Natural killer cell (primary cell): ENCODE data around the gene RTTN. TPM values are rescaled to one million over a fixed set of nuclear protein-coding genes. Genes with fewer than 3 reads are reported as not detected.

ENCODE experiments used
- ATAC-seq, 3 donors: fragments of 150-1000 bp in 2 of 3; fragments of 200-7000 bp in 1 of 3; cut with Tn5 transposase; 1 replicate in 1 of 3; 2 replicates in 2 of 3; pipeline ENCODE4 v1.10.0; 2021; ENCODE audit warnings: mild to moderate bottlenecking in 2 of 3, moderate library complexity in 2 of 3
- DNase-seq, 2 donors: peaks; one replicate each; pipeline versions ENCODE4 v3.0.0 to v3.0.0-alpha.2; 2013 to 2021; ENCODE audit warnings: mixed read lengths in 1 of 2
- H3K27ac ChIP-seq: one replicate; pipeline ENCODE4 v1.5.1; 2013; ENCODE audit warnings: mild to moderate bottlenecking, low read length
- H3K27me3 ChIP-seq: one replicate; pipeline ENCODE4 v1.6.1; 2013; ENCODE audit warnings: low read length; ENCODE audit not compliant: control insufficient read depth, insufficient read depth
- H3K36me3 ChIP-seq: one replicate; pipeline ENCODE4 v1.6.1; 2013; ENCODE audit warnings: low read length; ENCODE audit not compliant: control insufficient read depth, insufficient read depth
- H3K4me1 ChIP-seq: one replicate; pipeline ENCODE4 v1.6.1; 2013; ENCODE audit warnings: low read length; ENCODE audit not compliant: control insufficient read depth, insufficient read depth
- H3K4me3 ChIP-seq: one replicate; pipeline ENCODE4 v1.5.1; 2013; ENCODE audit warnings: low read length
- H3K9me3 ChIP-seq: one replicate; pipeline ENCODE4 v1.6.1; 2013; ENCODE audit warnings: low read length; ENCODE audit not compliant: control insufficient read depth, insufficient read depth
- H3K27ac Mint-ChIP-seq, 2 donors: one replicate each; pipeline ENCODE4 v1.8.0; 2022; ENCODE audit warnings: mild to moderate bottlenecking in 2 of 2, mixed read lengths in 2 of 2, moderate library complexity in 1 of 2
- H3K27me3 Mint-ChIP-seq, 2 donors: one replicate each; pipeline ENCODE4 v1.8.0; 2022; ENCODE audit warnings: low read depth in 2 of 2, mixed read lengths in 2 of 2
- H3K36me3 Mint-ChIP-seq: one replicate; pipeline ENCODE4 v1.8.0; 2022; ENCODE audit warnings: mixed read lengths
- H3K4me1 Mint-ChIP-seq, 2 donors: one replicate each; pipeline ENCODE4 v1.8.0; 2022; ENCODE audit warnings: mixed read lengths in 2 of 2
- H3K4me3 Mint-ChIP-seq: one replicate; pipeline ENCODE4 v1.8.0; 2022; ENCODE audit warnings: mild to moderate bottlenecking, moderate library complexity, mixed read lengths
- H3K9me3 Mint-ChIP-seq, 2 donors: one replicate each; pipeline ENCODE4 v1.8.0; 2022; ENCODE audit warnings: mixed read lengths in 2 of 2
- WGBS: methylation state at CpG from one replicate; pipeline ENCODE4 v1.1.7; 2013; ENCODE audit warnings: missing lambda C conversion rate; ENCODE audit not compliant: insufficient coverage; 5-methylcytosine and 5-hydroxymethylcytosine counted together
- intact Hi-C: fragments of 100-400 bp; cut with micrococcal nuclease; formaldehyde crosslinking; loops from one replicate; pipeline ENCODE4 v1.14.2; 2022
- total RNA-seq, 4 donors: library from RNA; stranded (reverse); fragments of 120-200 nt in 1 of 4; gene quantifications; one replicate each; pipeline versions ENCODE4 v1.2.3 to v1.2.4, GENCODE V29; 2013 to 2022
- TF ChIP-seq, protein P1 (sequence below): fragments of 200-600 bp; IDR thresholded peaks from one replicate; pipeline ENCODE4 v1.8.0; 2022; ENCODE audit warnings: antibody characterized with exemption

RTTN gene
- total RNA-seq, 3 donors from 2014 or later (not counting 1 experiment from before 2014, with no cell fraction given), result 33.0 to 41.0 (median 35.5) TPM

DNA sequence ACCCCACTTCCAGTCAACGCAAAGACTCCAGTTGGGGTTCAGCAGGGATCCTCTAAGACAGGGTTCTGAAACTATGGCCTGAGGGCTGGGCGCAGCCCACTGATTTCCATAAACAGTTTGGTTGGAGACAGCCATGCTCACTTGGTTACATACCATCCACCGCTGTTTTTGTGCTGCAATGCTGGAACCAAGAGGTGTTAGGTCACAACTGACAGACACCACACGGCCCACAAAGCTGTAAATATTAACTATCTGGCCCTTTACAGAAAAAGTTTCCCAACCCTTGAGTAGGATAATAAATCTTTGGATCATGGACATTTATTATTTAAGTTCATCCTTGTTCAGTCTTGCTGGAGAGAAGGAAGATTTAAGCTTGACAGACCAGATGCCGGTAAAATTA is 249.4 kb downstream of the RTTN start:
- Histone ChIP-seq H3K9me3 (no peaks in the 10 kb centered on the region), H3K4me3 (peak overlapping the region; percentile 5), H3K4me1 (peaks cover 17% of the 10 kb centered on the region), H3K27ac (peak overlapping the region; percentile 4), H3K36me3 (no peaks in the 10 kb centered on the region), H3K27me3 (no peaks in the 10 kb centered on the region)
- TF ChIP-seq, protein P1, sequence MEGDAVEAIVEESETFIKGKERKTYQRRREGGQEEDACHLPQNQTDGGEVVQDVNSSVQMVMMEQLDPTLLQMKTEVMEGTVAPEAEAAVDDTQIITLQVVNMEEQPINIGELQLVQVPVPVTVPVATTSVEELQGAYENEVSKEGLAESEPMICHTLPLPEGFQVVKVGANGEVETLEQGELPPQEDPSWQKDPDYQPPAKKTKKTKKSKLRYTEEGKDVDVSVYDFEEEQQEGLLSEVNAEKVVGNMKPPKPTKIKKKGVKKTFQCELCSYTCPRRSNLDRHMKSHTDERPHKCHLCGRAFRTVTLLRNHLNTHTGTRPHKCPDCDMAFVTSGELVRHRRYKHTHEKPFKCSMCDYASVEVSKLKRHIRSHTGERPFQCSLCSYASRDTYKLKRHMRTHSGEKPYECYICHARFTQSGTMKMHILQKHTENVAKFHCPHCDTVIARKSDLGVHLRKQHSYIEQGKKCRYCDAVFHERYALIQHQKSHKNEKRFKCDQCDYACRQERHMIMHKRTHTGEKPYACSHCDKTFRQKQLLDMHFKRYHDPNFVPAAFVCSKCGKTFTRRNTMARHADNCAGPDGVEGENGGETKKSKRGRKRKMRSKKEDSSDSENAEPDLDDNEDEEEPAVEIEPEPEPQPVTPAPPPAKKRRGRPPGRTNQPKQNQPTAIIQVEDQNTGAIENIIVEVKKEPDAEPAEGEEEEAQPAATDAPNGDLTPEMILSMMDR, result no peak
- ATAC-seq, result peak; percentile 30 to 46 (median 43)
- H3K27me3 Mint-ChIP-seq, result no peaks in the 10 kb centered on the region
- no peak overlapping the region for H3K4me3 Mint-ChIP-seq
- H3K4me1 Mint-ChIP-seq, result peaks cover 17 to 19% of the 10 kb centered on the region in 2 donors
- no peaks in the 10 kb centered on the region for H3K9me3 Mint-ChIP-seq
- H3K36me3 Mint-ChIP-seq, result no peaks in the 10 kb centered on the region
- intact Hi-C loops, result no loop called here
- 76% methylated on average over 4 of the region's 5 CpGs for WGBS
- DNase-seq, result peak in 1 of 2 donors; percentile 46
- no peak overlapping the region for H3K27ac Mint-ChIP-seq

DNA sequence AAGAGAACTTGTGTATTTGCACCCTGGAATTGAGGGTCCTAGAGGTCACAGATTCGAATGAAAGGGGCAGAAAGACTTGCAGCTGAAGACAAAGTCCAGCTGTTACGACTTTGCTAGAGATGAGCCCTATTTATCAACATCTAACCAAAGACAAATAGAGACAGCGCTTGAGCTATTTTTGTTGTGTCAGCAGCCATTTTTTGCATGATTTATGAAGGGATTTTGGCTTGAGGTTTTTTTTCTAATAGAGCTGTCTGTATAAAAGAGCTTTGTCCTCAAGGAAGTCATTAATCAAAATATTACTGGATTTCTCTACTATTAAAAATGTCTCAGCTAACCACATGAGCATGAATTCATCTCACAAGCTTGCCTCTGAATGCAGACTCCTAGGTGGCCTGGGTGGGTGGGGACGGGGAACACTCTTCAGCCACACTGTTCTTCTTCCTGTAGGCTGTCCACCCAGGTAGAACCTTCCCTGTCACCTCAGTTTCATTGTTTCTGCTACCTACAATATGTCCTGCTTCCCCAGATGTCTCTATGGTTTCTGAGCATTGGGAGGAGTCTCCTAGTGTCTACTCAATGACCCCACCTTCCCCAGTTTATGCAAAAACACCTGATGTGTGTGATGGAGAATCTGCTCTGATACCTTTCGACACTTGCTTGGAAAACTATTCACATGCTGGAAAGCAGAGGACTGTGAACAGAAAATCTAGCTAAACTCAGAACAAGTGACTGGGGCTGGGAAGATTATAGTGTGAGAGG is 250.6 kb downstream of the RTTN start:
- ATAC-seq (peak in 1 of 3 donors; percentile 8), DNase-seq (peak in 1 of 2 donors; percentile 48)
- Mint-ChIP-seq H3K27ac (peak overlapping the region in 1 of 2 donors; percentile 47), H3K4me1 (peaks cover 17 to 19% of the 10 kb centered on the region in 2 donors), H3K27me3 (no peaks in the 10 kb centered on the region), H3K4me3 (peak overlapping the region; percentile 59), H3K36me3 (no peaks in the 10 kb centered on the region), H3K9me3 (no peaks in the 10 kb centered on the region)
- Histone ChIP-seq H3K4me1 (peaks cover 20% of the 10 kb centered on the region), H3K9me3 (no peaks in the 10 kb centered on the region), H3K27ac (no peak overlapping the region), H3K4me3 (no peak overlapping the region), H3K27me3 (no peaks in the 10 kb centered on the region), H3K36me3 (no peaks in the 10 kb centered on the region)
- WGBS, result 91% methylated on average over 5 of the region's 5 CpGs
- intact Hi-C loops, result no loop called here
- TF ChIP-seq, protein P1, result no peak

DNA sequence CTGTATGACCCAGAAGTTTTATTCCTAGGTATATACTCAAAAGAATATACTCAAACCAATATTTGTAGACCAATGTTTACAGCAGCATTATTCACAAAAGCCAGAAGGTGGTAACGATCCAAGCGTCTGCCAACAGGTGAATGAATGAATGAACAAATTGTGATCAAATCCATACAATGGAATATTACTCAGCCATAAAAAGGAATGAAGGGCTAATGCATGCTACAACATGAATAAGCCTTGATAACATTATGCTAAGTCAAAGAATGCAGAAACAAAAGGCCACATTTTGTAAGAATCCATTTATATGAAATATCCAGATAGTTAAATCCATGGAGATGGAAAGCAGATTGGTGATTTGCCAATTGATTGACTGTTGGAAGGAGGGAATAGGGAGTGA is 252.3 kb downstream of the RTTN start:
- Histone ChIP-seq H3K27me3 (no peaks in the 10 kb centered on the region), H3K9me3 (no peaks in the 10 kb centered on the region), H3K4me3 (no peak overlapping the region), H3K4me1 (peaks cover 24% of the 10 kb centered on the region), H3K36me3 (no peaks in the 10 kb centered on the region), H3K27ac (no peak overlapping the region)
- no peak for DNase-seq
- Mint-ChIP-seq H3K9me3 (no peaks in the 10 kb centered on the region), H3K36me3 (no peaks in the 10 kb centered on the region), H3K27ac (no peak overlapping the region), H3K27me3 (no peaks in the 10 kb centered on the region), H3K4me3 (no peak overlapping the region), H3K4me1 (peaks cover 4 to 6% of the 10 kb centered on the region in 2 donors)
- 100% methylated on average over 2 of the region's 2 CpGs for WGBS
- TF ChIP-seq, protein P1, result no peak
- no peak for ATAC-seq
- intact Hi-C loops, result no loop called here

Other genes starting within 250 kb of the RTTN start
- 1 to 10 TPM; 2.5 to 8.1 (median 4.7) TPM for gene SOCS6, start 83.4 kb upstream of the RTTN start, total RNA-seq